NOMO-1 treated with DMSO at 0.1 percent for 48 hours (cell line): Measurements from ENCODE around the gene FAM135A.
"Not testable (repeated sequence)": the region's sequence is repeated elsewhere in the genome, so short reads cannot be mapped to it uniquely, and the experiment has no call there.

Experiments used
- DNase-seq: peaks from one replicate; lab custom pipeline; 2025; ENCODE audit not compliant: unreplicated experiment; lab: John Stamatoyannopoulos, UW

FAM135A gene

DNA sequence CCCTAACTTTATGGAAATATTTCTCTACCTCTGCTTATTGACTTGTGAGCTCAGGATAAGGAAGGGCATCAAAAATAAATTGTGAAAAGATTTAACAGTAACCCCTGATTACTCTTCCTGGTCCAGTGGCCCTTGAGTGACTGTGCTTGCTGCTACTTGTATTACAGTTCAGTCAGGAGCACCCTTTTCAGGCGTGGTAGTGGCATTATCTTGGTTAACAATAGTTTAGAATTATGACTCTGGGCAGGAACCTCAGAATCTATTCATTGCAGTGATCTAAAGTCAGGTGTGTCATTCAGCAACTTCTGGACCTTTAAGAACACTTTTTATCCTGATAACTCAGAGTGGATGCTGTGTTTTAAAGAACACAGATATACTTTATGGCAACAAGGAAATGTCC is 43.4 kb downstream of the FAM135A start:
- DNase-seq: no peak

DNA sequence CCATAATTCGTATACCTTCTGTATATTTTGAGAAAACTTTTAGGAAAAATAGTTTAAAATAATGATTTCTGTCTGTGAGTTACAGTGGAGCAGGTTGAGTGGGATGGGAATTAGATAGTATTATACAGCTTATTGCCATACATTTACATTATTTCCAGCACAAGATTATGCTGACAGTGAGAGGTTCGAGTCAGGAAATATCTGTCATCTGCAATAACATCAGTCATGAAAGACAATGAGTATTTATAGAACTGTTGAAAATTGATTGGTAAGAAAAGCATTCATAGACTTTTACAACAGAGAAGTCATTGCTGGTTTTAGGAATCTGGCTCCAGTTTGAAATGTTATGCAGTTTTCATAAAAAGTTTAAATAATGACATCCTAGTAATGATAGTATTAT is 45.9 kb downstream of the FAM135A start:
- DNase-seq: no peak

DNA sequence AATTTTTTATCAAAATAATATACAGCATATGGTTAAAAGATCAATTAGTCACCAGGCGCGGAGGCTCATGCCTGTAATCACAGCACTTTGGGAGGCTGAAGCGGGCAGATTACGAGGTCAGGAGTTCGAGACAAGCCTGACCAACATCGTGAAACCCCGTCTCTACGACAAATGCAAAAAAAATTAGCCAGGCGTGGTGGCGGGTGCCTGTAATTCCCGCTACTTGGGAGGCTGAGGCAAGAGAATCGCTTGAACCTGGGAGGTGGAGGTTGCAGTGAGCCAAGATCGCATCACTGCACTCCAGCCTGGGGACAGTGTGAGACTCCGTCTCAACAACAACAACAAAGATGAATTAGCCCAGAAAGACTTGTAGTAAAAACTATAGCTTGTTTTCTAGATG is 46.4 kb downstream of the FAM135A start:
- DNase-seq: not testable (repeated sequence)

DNA sequence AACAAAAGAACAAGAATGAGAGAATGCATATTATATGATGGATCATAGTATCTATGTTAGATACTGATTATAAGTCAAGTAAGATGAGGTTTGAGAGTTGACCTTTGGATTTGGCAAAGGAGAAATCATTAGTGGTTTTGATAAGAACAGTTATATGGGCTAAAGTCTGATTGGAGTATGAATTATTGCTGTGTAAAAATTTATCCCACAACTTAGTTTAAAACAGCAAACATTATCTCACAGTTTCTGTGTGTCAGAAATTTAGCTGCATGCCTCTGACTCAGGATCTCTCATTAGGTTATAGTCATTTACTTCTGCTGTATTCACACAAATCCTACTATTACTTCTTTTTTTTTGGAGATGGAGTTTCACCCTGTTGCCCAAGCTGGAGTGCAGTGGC is 56.7 kb downstream of the FAM135A start:
- no peak for DNase-seq

DNA sequence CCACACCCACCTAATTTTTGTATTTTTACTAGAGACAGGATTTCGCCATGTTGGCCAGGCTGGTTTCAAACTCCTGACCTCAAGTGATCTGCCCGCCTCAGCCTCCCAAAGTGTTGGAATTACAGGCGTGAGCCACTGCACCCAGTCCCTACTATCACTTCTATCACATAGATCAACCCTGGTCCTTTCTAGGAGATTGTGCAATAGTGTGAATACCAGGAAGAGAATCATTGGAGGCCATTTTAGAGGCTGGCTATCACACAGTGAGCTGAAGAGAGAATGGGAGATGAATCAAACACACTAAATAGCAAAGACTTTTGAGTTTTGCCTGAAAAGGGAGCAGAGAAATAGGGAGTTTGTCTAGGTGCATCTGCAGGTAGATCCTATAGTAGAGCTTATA is 57.2 kb downstream of the FAM135A start:
- DNase-seq: not testable (repeated sequence)

DNA sequence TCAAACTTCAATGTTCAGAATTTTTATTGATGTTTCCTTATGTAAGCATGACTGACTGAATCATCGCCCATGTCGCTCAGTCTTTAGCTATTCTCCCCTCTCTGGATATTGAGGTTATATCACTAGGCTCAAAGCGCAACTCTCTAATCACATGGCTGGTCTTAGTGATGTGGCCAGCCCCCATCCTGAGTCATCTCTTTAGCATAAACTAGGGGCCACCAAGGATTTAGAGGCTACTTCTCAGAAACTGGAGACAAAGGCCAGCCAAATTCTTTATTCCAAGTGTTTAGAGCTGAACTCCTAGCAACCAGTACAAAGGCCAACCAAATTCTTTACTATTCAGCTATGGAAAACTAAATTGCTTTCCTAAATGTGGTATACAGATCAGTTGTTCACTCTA is 61.4 kb downstream of the FAM135A start:
- DNase-seq: no peak

DNA sequence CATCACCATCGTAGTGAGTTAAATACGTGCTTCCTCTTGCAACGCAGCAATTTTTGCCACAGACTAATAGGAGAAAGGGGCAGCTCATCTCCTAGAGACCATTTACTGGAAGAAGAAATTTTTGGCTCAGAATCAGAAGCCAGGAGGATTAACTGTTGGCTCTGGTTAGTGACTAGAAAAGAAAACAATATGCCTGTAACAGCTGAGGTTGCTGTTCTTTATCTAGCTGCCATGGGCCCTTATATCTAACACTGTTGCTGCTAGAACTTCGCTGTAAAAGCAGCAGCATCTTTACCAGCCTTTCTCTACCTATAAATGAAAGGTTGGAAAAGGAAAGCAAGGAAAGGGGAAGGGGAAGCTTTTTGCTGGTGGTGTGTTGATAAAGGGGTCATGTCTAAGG is 65.9 kb downstream of the FAM135A start:
- no peak for DNase-seq

DNA sequence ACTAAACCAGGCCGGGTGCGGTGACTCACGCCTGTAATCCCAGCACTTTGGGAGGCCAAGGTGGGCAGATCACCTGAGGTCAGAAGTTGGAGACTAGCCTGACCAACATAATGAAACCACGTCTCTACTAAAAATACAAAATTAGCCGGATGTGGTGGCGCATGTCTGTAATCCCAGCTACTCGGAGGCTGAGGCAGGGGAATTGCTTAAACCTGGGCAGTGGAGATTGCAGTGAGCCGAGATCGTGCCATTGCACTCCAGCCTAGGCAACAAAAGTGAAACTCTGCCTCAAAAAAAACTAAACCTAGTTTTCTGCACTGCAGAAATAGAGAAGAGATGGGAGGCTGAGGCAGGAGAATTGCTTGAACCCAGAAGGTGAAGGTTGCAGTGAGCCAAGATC is 73.3 kb downstream of the FAM135A start:
- DNase-seq: not testable (repeated sequence)

DNA sequence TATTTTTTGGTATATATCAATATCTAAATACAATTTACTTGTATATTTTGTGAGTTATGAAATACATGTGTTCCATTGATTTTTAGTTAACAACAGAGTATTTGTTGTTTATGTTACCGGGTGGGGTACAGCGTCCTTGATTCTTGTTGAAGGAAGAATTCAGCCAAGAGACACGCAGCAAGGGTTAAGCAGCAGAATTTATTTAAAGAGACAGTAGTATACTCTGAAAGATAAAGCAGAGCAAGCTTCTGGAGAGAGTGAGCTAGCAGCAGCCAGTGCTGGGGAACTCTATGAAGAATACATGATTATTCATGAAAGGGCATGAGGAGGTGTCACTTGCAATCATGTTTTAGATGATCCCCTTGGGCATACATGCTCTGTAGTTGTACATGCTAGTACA is 76.1 kb downstream of the FAM135A start:
- DNase-seq: no peak

DNA sequence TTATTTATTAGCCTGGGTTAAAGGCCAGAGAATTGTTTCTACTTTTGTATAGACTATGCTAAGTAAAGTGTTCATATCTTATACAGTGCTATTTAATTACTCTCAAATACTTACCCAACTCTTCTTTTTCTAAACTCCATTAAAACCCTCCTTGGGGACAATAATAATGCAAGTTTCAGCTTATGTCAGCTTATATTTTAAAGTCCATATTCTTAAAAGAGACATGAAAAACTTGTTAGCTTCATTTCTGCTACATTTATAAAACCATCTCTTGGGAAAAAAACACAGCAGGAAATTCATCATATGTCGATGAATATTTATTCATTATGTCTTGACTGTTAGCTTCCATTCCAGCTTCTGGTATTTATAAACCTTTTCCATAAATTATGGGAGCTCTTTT is 81.5 kb downstream of the FAM135A start:
- DNase-seq: no peak

DNA sequence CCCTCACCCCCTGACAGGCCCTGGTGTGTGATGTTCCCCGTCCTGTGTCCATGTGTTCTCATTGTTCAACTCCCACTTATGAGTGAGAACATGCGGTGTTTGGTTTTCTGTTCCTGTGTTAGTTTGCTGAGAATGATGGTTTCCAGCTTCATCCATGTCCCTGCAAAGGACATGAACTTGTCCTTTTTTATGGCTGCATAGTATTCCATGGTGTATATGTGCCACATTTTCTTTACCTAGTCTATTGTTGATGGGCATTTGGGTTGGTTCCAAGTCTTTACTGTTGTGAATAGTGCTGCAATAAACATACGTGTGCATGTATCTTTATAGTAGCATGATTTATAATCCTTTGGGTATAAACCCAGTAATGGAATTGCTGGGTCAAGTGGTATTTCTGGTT is 82.5 kb downstream of the FAM135A start:
- not testable (repeated sequence) for DNase-seq

DNA sequence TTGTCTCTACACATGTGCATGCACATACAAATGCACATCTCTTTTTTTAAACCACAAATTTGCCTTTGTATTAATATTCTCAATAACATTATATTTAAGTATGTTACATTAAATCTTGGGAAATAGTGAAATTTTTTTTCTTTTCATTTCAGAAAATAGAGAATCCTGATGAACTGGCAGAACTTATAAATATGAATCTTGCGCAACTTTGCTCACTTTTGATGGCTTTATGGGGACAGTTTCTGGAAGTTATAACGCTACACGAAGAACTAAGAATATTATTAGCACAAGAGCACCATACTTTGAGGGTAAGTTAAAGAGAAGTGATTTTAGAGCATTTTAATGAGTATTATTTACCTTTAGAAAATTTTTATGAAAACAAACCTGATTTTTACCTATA is 89.2 kb downstream of the FAM135A start:
- DNase-seq: no peak

DNA sequence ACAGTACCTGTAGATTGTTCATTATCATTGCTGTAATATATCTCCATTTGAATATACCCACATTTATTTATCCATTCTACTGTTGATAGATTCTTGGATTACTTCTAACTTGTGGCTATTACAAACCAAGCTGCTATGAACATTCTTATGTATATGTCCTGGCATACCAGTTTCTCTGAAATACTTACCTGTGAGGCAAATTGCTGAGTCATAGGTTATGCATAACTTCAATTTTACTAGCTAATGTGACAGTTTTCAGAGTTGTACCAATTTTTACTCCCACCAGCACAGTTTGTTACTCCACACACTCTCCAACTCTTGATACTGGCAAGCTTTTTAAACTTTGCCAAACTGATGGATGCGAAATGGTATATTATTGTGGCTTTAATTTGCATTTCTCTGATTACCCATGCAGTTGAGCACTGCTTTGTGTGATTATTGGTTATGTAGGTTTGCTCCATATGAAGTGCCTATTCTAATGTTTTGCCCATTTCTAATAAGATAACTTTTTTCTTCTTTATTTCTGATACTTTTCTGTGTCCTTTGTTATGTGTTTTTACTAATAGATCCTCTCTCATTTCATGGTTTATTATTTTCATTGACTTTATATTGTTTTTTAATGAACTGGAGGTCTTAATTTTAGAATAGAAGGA is 90.6 kb downstream of the FAM135A start:
- no peak for DNase-seq

DNA sequence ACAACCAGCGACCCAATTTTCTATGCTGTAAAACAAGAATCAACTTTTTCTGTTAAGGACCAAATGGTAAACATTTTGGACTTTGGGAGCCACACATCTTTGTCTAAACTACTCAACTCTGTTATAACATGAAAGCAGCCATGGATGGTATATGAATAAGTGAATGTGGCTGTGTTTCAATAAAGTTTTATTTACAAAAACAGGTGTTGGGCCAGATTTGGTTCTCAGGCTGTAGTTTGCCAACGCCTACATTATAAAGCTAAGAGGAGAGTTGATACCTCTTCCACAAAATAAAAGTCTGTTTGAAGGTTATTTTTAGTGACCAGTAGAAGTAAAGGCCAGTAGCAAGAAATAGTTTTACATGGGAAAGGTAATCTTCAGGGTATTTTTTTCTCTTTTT is 93.0 kb downstream of the FAM135A start:
- no peak for DNase-seq

DNA sequence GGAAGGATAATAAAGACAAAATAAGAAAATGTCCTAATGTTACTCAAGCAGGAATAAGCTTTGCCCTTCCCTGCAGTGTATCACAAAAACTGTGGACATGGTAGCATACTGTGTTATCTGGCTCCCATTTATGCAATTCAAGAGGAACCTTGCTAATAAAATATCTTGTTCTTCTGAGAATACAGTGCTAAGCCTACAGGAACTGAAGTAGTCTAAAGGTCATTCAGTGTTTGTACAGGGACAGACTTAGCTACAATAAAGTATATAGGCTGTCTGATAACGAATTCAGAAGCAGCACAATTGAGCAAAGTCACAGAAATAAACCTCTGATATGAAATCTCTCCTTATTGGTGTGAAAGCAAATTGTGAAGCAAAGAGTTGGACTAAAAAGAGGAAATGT is 93.9 kb downstream of the FAM135A start:
- DNase-seq: no peak

DNA sequence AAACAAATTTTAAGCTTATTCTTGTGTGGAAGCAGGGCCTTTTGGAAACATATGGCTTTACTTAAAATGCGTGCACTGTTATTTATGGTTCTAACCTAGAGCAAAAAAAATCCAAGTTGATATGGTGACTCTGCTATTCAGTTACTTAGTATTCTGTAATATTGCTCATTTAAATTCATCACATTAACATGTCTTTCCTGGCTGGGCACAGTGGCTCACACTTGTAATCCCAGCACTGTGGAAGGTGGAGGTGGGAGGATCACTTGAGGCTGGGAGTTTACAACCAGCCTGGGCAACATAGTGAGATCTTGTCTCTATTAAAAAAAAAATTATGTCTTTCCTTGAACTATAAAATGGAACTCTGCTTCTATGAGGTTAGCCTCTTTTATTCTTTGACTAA is 95.6 kb downstream of the FAM135A start:
- DNase-seq: no peak

DNA sequence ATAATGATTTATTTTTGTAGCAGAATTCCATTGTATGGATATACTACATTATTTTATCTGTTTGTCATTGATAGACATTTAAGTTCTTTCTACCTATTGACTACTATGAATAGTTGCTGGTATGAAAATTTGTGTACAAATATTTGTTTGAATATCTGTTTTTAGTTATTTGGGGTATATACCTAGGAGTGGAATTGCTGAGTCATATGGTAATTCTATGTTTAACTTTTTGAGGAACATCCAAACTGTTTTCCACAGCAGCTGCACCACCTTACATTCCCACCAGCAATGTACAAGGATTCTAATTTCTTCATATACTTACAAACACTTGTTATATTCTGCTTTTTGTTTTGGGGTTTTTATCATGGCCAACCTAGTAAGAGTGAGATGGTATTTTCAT is 97.3 kb downstream of the FAM135A start:
- no peak for DNase-seq

DNA sequence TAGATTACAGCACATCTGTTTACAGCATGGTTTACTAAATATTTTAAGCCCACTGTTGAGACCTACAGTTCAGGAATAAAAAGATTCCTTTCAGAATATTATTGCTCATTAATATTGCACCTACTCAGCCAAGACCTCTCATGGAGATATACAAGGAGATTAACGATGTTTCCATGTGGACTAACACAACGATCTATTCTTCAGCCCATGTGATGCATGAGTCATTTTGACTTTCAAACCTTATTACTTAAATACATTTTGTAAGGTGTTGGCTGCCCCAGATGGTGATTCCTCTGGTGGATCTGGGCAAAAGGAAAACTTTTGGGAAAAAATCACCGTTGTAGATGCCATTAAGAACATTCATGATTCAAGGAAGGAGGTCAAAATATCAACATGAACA is 105.4 kb downstream of the FAM135A start:
- no peak for DNase-seq

DNA sequence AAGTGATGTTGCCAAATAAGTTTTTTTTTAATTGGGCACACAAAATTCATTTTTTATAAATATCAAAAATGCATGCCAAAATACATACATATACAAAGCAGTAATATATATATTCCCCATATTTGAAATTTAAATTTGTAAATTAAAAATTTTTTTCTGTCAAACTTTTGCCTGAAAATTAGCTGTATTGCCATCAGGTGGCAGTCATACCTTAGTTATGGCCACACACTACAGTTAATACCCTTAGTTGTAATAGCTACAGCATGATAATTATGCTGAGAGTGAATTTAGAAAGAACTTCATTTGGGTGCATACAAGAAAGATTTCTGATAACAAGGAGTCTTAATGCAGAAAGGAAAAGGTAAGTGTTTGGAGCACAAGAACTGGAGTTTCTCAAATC is 107.3 kb downstream of the FAM135A start:
- DNase-seq: peak; percentile 22

DNA sequence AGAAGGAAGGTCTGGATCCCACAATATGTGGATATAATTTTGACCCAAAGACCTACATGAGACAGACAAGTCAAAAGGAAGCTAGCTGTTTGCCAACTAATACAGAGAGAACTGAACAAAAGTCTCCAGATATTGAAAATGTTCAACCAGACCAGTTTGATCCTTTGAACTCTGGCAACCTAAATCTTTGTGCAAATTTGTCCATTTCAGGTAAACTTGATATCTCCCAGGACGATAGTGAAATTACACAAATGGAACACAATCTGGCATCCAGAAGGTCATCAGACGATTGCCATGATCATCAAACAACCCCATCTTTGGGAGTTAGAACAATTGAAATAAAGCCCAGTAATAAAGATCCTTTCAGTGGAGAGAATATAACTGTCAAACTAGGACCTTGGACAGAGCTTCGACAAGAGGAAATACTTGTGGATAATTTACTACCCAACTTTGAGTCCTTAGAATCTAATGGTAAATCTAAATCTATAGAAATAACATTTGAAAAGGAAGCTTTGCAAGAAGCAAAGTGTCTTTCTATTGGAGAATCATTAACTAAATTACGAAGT is 111.5 kb downstream of the FAM135A start:
- no peak for DNase-seq

DNA sequence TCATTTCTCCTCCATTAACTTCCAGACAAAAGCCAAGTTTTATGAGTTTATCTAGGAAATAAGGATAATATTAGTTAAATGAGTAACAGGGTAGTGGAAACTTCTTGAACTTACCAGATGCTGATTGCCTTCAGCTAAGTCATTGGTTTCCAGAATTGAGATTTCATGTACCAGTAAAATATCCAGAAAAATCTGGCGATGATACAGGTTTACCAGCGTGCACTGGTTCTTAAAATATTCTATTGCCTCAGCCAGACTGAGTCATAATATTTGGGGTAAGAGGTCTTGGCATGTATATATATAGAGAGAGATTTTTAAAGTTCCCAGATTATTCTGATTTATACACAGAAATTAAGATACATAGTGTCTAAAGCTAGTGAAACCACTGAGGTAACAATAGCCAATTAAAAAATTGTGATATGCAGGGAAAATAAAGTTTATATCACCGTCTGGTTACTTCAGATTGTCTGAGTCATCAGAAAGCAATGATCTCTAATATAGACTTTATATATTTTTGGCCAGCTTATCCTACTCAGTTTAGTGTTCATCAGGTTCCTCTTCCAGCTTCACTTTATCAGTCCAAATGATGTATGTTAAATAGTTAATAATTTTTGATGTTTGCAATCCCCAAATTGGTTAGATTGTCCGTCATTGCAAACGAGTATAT is 113.9 kb downstream of the FAM135A start:
- DNase-seq: no peak

DNA sequence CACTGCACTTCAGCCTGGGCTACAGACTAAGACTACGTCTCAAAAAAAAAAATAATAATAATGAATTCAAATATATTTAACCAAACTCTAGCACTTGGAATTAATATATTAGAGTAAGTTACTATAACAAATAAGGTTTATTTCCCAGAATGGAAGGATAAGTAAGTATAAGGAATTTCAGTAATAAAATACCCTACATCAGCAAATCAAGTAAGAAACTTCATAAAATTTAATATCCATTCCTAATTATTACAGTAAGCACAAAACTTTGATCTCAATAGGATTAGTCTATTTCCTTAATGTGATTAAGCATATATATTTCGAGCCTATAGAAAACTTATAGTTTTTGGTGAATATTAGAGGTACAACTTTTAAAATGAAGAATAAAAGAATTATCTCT is 116.7 kb downstream of the FAM135A start:
- DNase-seq: no peak

DNA sequence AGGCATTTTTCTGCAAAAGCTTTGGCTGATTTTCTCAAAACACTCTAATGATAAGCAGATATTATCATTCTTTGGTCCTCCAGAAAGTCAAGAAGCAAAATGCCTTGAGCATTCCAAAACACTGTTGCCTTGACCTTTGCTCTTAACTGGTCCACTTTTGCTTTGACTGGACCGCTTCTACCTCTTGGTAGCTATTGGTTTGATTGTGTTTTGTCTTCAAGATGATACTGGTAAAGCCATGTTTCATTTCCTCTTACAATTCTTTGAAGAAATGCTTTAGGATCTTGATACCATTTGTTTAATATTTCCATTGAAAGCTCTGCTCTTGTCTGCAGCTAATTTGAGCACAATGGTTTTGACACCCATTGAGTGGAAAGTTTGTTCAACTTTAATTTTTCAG is 117.8 kb downstream of the FAM135A start:
- no peak for DNase-seq
